GM23248 (cell line): Measurements from ENCODE around the gene EME2. TPM values are rescaled to one million over a fixed set of nuclear protein-coding genes. Genes with fewer than 3 reads are reported as not detected.

Source experiments
- DNase-seq: peaks from one replicate; pipeline ENCODE4 v3.0.0-alpha.2; 2015
- H2AFZ ChIP-seq: fragments of 200-600 bp; sonication (generic); 2 replicates; pipeline ENCODE4 v1.6.1; 2016; ENCODE audit warnings: antibody characterized with exemption
- H3F3A ChIP-seq: fragments of 200-600 bp; sonication (generic); 2 replicates; pipeline ENCODE4 v1.6.1; 2016; ENCODE audit warnings: mild to moderate bottlenecking, antibody characterized with exemption, mixed run types; ENCODE audit not compliant: insufficient read depth
- H3K27ac ChIP-seq: fragments of 200-600 bp; sonication (generic); 2 replicates; pipeline ENCODE4 v1.5.1; 2016; ENCODE audit warnings: mild to moderate bottlenecking
- H3K27me3 ChIP-seq: fragments of 200-600 bp; sonication (generic); replicated peaks from 2 replicates; pipeline ENCODE4 v1.6.1; 2016; ENCODE audit warnings: mild to moderate bottlenecking; ENCODE audit not compliant: insufficient read depth
- H3K36me3 ChIP-seq: fragments of 200-600 bp; sonication (generic); 2 replicates; pipeline ENCODE4 v1.6.1; 2016; ENCODE audit warnings: low read depth, mild to moderate bottlenecking
- H3K4me1 ChIP-seq: fragments of 200-600 bp; sonication (generic); 2 replicates; pipeline ENCODE4 v1.6.1; 2016; ENCODE audit warnings: mild to moderate bottlenecking; ENCODE audit not compliant: insufficient read depth
- H3K4me2 ChIP-seq: fragments of 200-600 bp; sonication (generic); one replicate; pipeline ENCODE4 v1.6.1; 2016; ENCODE audit warnings: mild to moderate bottlenecking; ENCODE audit not compliant: unreplicated experiment
- H3K4me3 ChIP-seq: fragments of 200-600 bp; sonication (generic); 2 replicates; pipeline ENCODE4 v1.5.1; 2016; ENCODE audit warnings: mild to moderate bottlenecking
- H3K79me2 ChIP-seq: fragments of 200-600 bp; sonication (generic); 2 replicates; pipeline ENCODE4 v1.6.1; 2016; ENCODE audit warnings: mild to moderate bottlenecking; ENCODE audit not compliant: insufficient read depth
- H3K9ac ChIP-seq: fragments of 200-600 bp; sonication (generic); 2 replicates; pipeline ENCODE4 v1.6.1; 2016; ENCODE audit warnings: mild to moderate bottlenecking
- H3K9me2 ChIP-seq: fragments of 200-600 bp; sonication (generic); 2 replicates; pipeline ENCODE4 v1.6.1; 2016; ENCODE audit warnings: mixed run types, mild to moderate bottlenecking, moderate library complexity; ENCODE audit not compliant: insufficient read depth
- H3K9me3 ChIP-seq: fragments of 200-600 bp; sonication (generic); one replicate; pipeline ENCODE4 v1.6.1; 2017; ENCODE audit warnings: low read depth
- H4K20me1 ChIP-seq: fragments of 200-600 bp; sonication (generic); 2 replicates; pipeline ENCODE4 v1.6.0; 2016; ENCODE audit not compliant: insufficient read depth
- EZH2 ChIP-seq: fragments of 200-600 bp; sonication (generic); IDR thresholded peaks from 2 replicates; pipeline ENCODE4 v1.6.1; 2018; ENCODE audit warnings: antibody characterized with exemption, mild to moderate bottlenecking; ENCODE audit not compliant: insufficient read depth, poor library complexity, severe bottlenecking
- EZH2phosphoT487 ChIP-seq: fragments of 200-600 bp; sonication (generic); IDR thresholded peaks from 2 replicates; pipeline ENCODE4 v1.6.1; 2018; ENCODE audit warnings: antibody characterized with exemption, moderate library complexity, mild to moderate bottlenecking, low read depth; ENCODE audit not compliant: insufficient read depth
- WGBS, 2 experiments: methylation state at CpG; one replicate each; pipeline ENCODE4 v1.1.6; 2015 to 2017; ENCODE audit warnings: low lambda C conversion rate in 2 of 2, low coverage in 1 of 2; ENCODE audit errors: missing lambda C conversion rate in 2 of 2; 5-methylcytosine and 5-hydroxymethylcytosine counted together
- in situ Hi-C: fragments of 300-500 bp; cut with MboI; formaldehyde crosslinking; loops from 2 replicates; pipeline ENCODE4 v1.15.0; 2020
- polyA plus RNA-seq: library from polyadenylated mRNA; unstranded; fragments of >200 nt; fragmentation: Nextera tagmentation; extraction: Ambion mirVana; gene quantifications from 2 replicates; pipeline ENCODE4 v1.2.1, GENCODE V29; 2016
- total RNA-seq: library from RNA; depleted of rRNA; stranded (reverse); fragments of >200 nt; shearing (Covaris generic); gene quantifications from 2 replicates; pipeline ENCODE4 v1.2.3, GENCODE V29; 2014

EME2 gene
- total and polyA plus RNA-seq, 2 experiments from 2014 or later: 3.1 to 9.3 TPM

DNA sequence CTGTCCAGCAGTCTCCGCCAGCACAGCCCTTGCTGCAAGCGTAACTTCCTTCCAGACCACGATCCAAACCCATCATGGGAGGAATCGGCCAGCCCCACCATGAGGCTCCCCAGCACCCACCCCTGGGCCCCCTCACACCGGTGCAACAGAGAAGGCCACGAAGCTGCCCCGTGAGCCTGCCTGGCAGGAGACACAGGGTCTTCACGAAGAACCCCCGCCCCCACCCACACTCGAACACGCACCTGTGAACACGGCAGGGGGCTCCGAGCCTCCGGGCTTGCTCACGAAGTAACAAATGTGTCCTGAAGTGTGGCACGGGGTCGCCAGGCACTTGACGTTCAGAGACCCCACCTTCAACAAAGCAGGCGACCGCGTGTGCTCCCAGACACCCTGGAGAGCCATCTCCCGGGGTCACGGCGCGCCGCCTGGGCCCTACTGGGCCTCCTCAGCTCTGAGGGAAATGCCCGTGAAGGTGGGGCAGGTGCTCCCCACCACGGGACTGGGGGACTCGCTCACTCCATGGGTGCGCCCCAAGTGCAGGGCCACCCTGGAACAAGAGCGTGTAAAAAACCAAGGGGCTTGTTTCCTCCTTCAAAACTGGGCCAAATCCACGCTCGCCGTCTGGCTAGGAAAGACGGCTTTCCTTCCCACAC lies 46.4 kb downstream of the EME2 start:
- DNase-seq: no peak
- TF ChIP-seq EZH2 (no peak), EZH2phosphoT487 (no peak)
- Histone ChIP-seq H3K36me3 (no peaks in the 10 kb centered on the region; the same call in 1 of the 2 replicates), H3K4me1 (no peaks in the 10 kb centered on the region), H2AFZ (no peak overlapping the region), H3K27ac (no peak overlapping the region), H3F3A (no peaks in the 10 kb centered on the region), H3K9ac (no peak overlapping the region), H3K79me2 (peaks cover 8% of the 10 kb centered on the region; the same call in 1 of the 2 replicates), H3K9me3 (no peaks in the 10 kb centered on the region), H4K20me1 (no peaks in the 10 kb centered on the region), H3K4me3 (no peak overlapping the region), H3K4me2 (no peak overlapping the region), H3K9me2 (no peaks in the 10 kb centered on the region), H3K27me3 (no peaks in the 10 kb centered on the region)
- in situ Hi-C loops: no loop called here
- 91 to 94% methylated on average over 28 to 35 of the region's 35 CpGs for whole genome bisulfite sequencing, 2 experiments

GRCh38 chr16:1819611-1820010 lies 47.0 kb downstream of the EME2 start:
- H2AFZ ChIP-seq: no peak overlapping the region
- no peaks in the 10 kb centered on the region for H3K4me1 ChIP-seq
- TF ChIP-seq EZH2: no peak
- no peak for TF ChIP-seq EZH2phosphoT487
- DNase-seq: no peak
- in situ Hi-C loops: no loop called here
- no peaks in the 10 kb centered on the region for H3K27me3 ChIP-seq
- no peaks in the 10 kb centered on the region for H4K20me1 ChIP-seq
- peaks cover 14% of the 10 kb centered on the region for H3K79me2 ChIP-seq
- 93 to 96% methylated on average over 15 of the region's 15 CpGs for WGBS, 2 experiments
- H3K4me3 ChIP-seq: no peak overlapping the region
- H3K9me2 ChIP-seq: no peaks in the 10 kb centered on the region
- H3K27ac ChIP-seq: no peak overlapping the region
- no peaks in the 10 kb centered on the region; the same call in 1 of the 2 replicates for H3K36me3 ChIP-seq
- no peaks in the 10 kb centered on the region for H3K9me3 ChIP-seq
- H3F3A ChIP-seq: no peaks in the 10 kb centered on the region
- no peak overlapping the region for H3K4me2 ChIP-seq
- no peak overlapping the region for H3K9ac ChIP-seq

DNA sequence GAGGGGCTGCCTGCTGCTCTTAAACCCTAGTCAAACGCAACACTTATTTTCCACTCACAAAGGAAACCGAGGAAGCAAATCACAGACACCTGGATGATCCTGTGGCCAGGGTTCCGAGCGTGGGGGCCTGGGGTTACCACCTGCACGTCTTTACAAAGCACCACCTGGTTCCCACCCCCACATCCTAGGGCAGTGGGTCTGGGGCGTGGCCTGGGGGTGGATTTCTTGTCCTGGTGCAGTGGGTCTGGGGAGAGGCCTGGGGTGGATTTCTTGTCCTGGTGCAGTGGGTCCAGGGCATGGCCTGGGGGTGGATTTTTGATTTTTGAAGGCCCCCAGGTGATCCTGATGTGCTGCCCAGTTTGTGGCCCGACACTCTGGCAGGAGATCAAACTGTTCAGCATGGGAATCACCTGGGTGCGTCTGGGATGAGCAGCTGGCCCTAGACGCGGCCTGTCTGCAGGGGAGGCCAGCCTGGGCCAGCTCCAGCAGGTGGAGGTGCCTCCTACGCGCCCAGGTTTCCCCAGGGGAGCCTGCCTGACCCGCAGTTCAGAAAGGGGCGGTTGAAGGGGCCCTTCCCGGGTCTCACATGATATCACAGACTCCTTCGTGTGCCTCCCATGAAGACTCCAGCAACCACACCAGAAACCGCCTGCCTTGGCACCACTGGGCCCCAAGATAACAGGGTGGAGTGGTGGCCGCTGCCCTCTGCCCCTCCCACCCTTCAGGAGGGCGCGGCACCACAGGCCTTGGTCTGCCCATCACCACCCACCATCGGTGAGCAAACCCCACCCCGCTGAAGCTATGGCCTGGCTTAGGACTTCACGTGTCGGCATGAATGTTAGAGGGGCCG lies 47.7 kb downstream of the EME2 start:
- Histone ChIP-seq H3K36me3 (no peaks in the 10 kb centered on the region; the same call in 1 of the 2 replicates), H2AFZ (no peak overlapping the region), H3K27ac (no peak overlapping the region), H3K9ac (no peak overlapping the region), H3K4me3 (no peak overlapping the region), H3K9me2 (no peaks in the 10 kb centered on the region), H3K9me3 (no peaks in the 10 kb centered on the region), H4K20me1 (no peaks in the 10 kb centered on the region), H3K4me2 (no peak overlapping the region), H3K79me2 (peaks cover 21% of the 10 kb centered on the region), H3K4me1 (no peaks in the 10 kb centered on the region), H3F3A (no peaks in the 10 kb centered on the region), H3K27me3 (no peaks in the 10 kb centered on the region)
- whole genome bisulfite sequencing, 2 experiments: 85% methylated on average over 24 to 25 of the region's 25 CpGs
- in situ Hi-C loops: no loop called here
- DNase-seq: no peak
- TF ChIP-seq EZH2phosphoT487 (no peak), EZH2 (no peak)

DNA sequence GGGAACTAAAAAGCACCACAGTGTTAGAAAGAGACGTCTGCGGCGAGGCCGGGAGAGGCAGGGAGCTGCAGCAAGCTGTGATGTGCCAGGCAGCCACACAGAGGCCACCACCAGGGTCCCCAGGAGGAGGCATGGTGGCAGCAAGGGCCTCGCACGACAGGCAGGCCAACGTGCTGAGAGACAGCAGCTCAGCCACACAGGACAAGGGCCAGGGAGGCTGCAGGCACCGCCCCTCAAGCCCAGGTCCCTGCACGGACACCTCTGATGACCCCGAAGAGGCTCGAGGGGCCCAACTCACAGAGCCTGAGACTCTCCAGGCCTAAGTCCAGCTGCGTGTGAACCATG lies 48.3 kb downstream of the EME2 start:
- Histone ChIP-seq H3K27ac (no peak overlapping the region), H3K79me2 (peaks cover 26% of the 10 kb centered on the region), H3K9ac (no peak overlapping the region), H3K9me2 (no peaks in the 10 kb centered on the region), H3K9me3 (no peaks in the 10 kb centered on the region), H4K20me1 (no peaks in the 10 kb centered on the region), H3K4me2 (no peak overlapping the region), H2AFZ (no peak overlapping the region), H3K4me1 (no peaks in the 10 kb centered on the region), H3F3A (no peaks in the 10 kb centered on the region), H3K36me3 (no peaks in the 10 kb centered on the region; the same call in 1 of the 2 replicates), H3K4me3 (no peak overlapping the region), H3K27me3 (no peaks in the 10 kb centered on the region)
- DNase-seq: no peak
- TF ChIP-seq EZH2phosphoT487 (no peak), EZH2 (no peak)
- WGBS, 2 experiments: 92 to 94% methylated on average over 12 of the region's 12 CpGs
- in situ Hi-C loops: no loop called here
